ENCODE data around the gene PAPPA.

DNA sequence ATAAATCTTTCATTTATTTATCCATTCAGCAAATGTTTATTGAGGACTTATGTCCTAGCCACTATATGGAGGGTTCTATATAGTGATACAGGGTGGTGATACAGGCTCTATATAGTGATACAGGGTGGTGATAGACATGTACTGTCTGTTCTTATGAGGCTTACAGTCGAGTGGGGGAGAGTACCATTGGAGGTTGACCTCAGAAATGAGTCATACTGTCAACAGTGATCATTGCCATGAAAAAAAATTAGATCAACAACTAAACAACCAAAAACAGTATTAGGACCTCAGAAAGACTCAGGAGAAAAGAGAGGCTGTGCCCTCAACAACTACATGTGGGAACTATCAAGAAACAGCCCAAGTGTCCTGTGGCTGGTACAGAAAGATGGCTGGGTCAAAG, 22.0 kb downstream of the PAPPA start:
- TF ChIP-seq, protein P1, sequence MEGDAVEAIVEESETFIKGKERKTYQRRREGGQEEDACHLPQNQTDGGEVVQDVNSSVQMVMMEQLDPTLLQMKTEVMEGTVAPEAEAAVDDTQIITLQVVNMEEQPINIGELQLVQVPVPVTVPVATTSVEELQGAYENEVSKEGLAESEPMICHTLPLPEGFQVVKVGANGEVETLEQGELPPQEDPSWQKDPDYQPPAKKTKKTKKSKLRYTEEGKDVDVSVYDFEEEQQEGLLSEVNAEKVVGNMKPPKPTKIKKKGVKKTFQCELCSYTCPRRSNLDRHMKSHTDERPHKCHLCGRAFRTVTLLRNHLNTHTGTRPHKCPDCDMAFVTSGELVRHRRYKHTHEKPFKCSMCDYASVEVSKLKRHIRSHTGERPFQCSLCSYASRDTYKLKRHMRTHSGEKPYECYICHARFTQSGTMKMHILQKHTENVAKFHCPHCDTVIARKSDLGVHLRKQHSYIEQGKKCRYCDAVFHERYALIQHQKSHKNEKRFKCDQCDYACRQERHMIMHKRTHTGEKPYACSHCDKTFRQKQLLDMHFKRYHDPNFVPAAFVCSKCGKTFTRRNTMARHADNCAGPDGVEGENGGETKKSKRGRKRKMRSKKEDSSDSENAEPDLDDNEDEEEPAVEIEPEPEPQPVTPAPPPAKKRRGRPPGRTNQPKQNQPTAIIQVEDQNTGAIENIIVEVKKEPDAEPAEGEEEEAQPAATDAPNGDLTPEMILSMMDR (IDR thresholded peaks at IDR 0.05) = no peak
- no peak for TF ChIP-seq EZH2 (IDR thresholded peaks at IDR 0.05)
- TF ChIP-seq EZH2phosphoT487 (IDR thresholded peaks at IDR 0.05) = no peak

Measured in neural progenitor cell (in vitro differentiated cells).